IMR-90 (cell line): ENCODE results near the gene NFE2.

Source experiments
- CEBPB ChIP-seq: IDR thresholded peaks from 2 replicates; pipeline ENCODE4 v1.6.1; 2012; ENCODE audit warnings: low read depth, low read length, improper control_type of control experiment
- CTCF ChIP-seq: conservative IDR thresholded peaks from 2 replicates; pipeline ENCODE4 v1.5.1; 2012; ENCODE audit warnings: mild to moderate bottlenecking, low read depth, low read length, improper control_type of control experiment
- FOS ChIP-seq: fragments of 150-350 bp; IDR thresholded peaks from 2 replicates; pipeline ENCODE4 v1.6.1; 2016; ENCODE audit warnings: low read depth, low read length
- POLR2A ChIP-seq: IDR thresholded peaks from 2 replicates; pipeline ENCODE4 v1.6.1; 2012; ENCODE audit warnings: mild to moderate bottlenecking, low read depth, low read length
- RAD21 ChIP-seq: IDR thresholded peaks from 2 replicates; pipeline ENCODE4 v1.6.1; 2012; ENCODE audit warnings: low read length, improper control_type of control experiment
- RCOR1 ChIP-seq: IDR thresholded peaks from 2 replicates; pipeline ENCODE4 v1.6.1; 2012; ENCODE audit warnings: mild to moderate bottlenecking, low read length, improper control_type of control experiment; ENCODE audit not compliant: insufficient replicate concordance
- RFX5 ChIP-seq: IDR thresholded peaks from 2 replicates; pipeline ENCODE4 v1.8.0; 2012; ENCODE audit warnings: low read depth, mild to moderate bottlenecking, low read length, moderate library complexity
- SMC3 ChIP-seq: fragments of 150-350 bp; IDR thresholded peaks from 2 replicates; pipeline ENCODE4 v1.6.1; 2016; ENCODE audit warnings: low read depth, mild to moderate bottlenecking, antibody characterized with exemption, low read length, moderate library complexity
- TF ChIP-seq, protein P1 (sequence below): fragments of 150-350 bp; IDR thresholded peaks from 2 replicates; pipeline ENCODE4 v1.6.1; 2017; ENCODE audit warnings: mild to moderate bottlenecking, antibody characterized with exemption, low read length, low read depth

GRCh38 chr12:54272214-54272613 is 28.6 kb downstream of the NFE2 start:
- TF ChIP-seq CTCF (no peak), POLR2A (no peak), RCOR1 (no peak), FOS (no peak), SMC3 (no peak), RFX5 (no peak), CEBPB (no peak), RAD21 (no peak)
- TF ChIP-seq, protein P1, sequence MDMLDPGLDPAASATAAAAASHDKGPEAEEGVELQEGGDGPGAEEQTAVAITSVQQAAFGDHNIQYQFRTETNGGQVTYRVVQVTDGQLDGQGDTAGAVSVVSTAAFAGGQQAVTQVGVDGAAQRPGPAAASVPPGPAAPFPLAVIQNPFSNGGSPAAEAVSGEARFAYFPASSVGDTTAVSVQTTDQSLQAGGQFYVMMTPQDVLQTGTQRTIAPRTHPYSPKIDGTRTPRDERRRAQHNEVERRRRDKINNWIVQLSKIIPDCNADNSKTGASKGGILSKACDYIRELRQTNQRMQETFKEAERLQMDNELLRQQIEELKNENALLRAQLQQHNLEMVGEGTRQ, result no peak
